ENCODE results near the gene GNG12. TPM values are rescaled to one million over a fixed set of nuclear protein-coding genes. Genes with fewer than 3 reads are reported as not detected.

The GNG12 gene
- 10 to 100 TPM; 16.0 to 39.8 (median 23.2) TPM for total RNA-seq
- 10 to 100 TPM in 1 of 2 donors, 1 to 10 TPM in 1; 7.3 to 19.7 TPM for polyA plus RNA-seq

GRCh38 chr1:67832737-67833601 is at the start of gene GNG12:
GNG12 (minus strand) TSS chr1:67833467; CDS start chr1:67707686, 125,781 bp downstream.
- FAIRE-seq = no peak

GRCh38 chr1:67882196-67882958 is 49.1 kb upstream of the GNG12 start:
- intact Hi-C loops (cut with DNase I) = no loop called here
- no peaks in the 10 kb centered on the region for H3K27me3 ChIP-seq
- no peak for FAIRE-seq
- DNase-seq = no peak
- no peak overlapping the region for H3K27ac ChIP-seq
- no peak for ATAC-seq
- no peaks in the 10 kb centered on the region for H3K9me3 ChIP-seq
- no peaks in the 10 kb centered on the region for H3K4me1 ChIP-seq
- H3K36me3 ChIP-seq = no peaks in the 10 kb centered on the region
- no peak for TF ChIP-seq CTCF (IDR thresholded peaks at IDR 0.05)
- no peak overlapping the region for H3K4me3 ChIP-seq

More at GRCh38 chr1:67832737-67833601, at the start of gene GNG12:
- Histone ChIP-seq H3K4me1 (peaks cover 0 to 18% (median 11%) of the 10 kb centered on the region in 3 donors), H3K9me3 (no peaks in the 10 kb centered on the region), H3K27me3 (no peaks in the 10 kb centered on the region), H3K36me3 (no peaks in the 10 kb centered on the region), H3K4me3 (peak within 1 kb of the TSS; percentile 74 to 87 (median 82)), H3K27ac (peak within 1 kb of the TSS; percentile 65 to 92 (median 86))
- peak; percentile 79 to 90 (median 86) for ATAC-seq
- DNase-seq = peak; percentile 71 to 89 (median 80)
- 1% methylated on average over 40 to 94 of the region's 94 CpGs for WGBS, 2 donors
- intact Hi-C loops (cut with DNase I) = no loop called here
- TF ChIP-seq CTCF (IDR thresholded peaks at IDR 0.05) = no peak

- H3K9me3 ChIP-seq = no peaks in the 10 kb centered on the region
- no peaks in the 10 kb centered on the region for H3K36me3 ChIP-seq
- H3K27me3 ChIP-seq = no peaks in the 10 kb centered on the region
- FAIRE-seq (no peak), ATAC-seq (peak; percentile 64 to 91 (median 83)), DNase-seq (peak in 1 of 6 donors; percentile 29)
- H3K4me1 ChIP-seq = no peaks in the 10 kb centered on the region
- no peak for TF ChIP-seq CTCF (IDR thresholded peaks at IDR 0.05)
- no peak overlapping the region for H3K27ac ChIP-seq
- 16 to 18% methylated on average over 3 of the region's 3 CpGs for WGBS, 2 donors
- no peak overlapping the region for H3K4me3 ChIP-seq
- intact Hi-C loops (cut with DNase I) = no loop called here
Observed at GRCh38 chr1:67880056-67880601, 46.9 kb upstream of the GNG12 start.

- WGBS, 2 donors = 86 to 91% methylated on average over 1 of the region's 1 CpG
- no peak for DNase-seq
- Histone ChIP-seq H3K9me3 (no peaks in the 10 kb centered on the region), H3K4me1 (no peaks in the 10 kb centered on the region), H3K27me3 (no peaks in the 10 kb centered on the region), H3K36me3 (no peaks in the 10 kb centered on the region), H3K4me3 (no peak overlapping the region), H3K27ac (no peak overlapping the region)
- no peak for FAIRE-seq
- ATAC-seq = no peak
- intact Hi-C loops (cut with DNase I) = no loop called here
- no peak for TF ChIP-seq CTCF (IDR thresholded peaks at IDR 0.05)
Observed at GRCh38 chr1:67879485-67879884, 46.2 kb upstream of the GNG12 start.

All from pancreas (tissue), 10 donors.